Measurements from ENCODE around the gene DNAH12. TPM values are rescaled to one million over a fixed set of nuclear protein-coding genes. Genes with fewer than 3 reads are reported as not detected.

The DNAH12 gene
- total and polyA plus RNA-seq, 10 of the 15 experiments (the other 5 are each of a cell fraction or from before 2014, with no cell fraction given): under 0.01 to 0.35 (median 0.08) TPM

DNA sequence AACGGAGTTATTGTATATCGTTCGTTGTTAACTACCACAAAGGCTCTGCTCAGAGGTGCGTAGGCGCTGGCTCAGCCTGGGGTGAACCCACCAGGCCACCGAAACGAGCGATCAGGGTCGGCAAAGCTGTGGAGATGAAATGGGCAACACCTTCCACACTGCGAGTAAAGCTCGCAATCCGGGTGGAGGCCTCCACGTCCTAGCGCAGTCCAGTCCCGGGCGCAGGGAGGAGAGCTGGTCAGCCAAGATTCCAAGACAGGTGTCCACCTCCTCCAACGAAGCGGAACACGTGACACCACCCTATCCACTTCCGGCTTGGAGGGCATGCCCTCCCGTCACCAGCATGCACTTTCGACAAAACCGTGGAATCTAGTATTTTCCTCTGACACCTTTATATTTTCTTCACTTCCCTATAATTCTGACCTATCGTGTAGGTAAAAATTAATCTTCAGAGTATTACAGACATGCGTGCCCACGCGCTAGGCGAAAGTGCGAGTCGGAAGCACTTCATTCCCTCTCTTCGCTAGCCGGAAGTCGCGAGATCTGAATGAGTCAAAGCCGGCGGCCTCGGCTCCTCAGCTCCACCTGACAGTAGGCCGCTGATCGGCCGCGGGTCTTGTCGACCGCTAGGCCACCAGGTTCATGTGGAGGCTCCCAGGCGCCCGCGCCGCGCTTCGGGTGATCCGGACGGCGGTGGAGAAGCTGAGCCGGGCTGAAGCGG lies 11.8 kb upstream of the DNAH12 start, which contains the start of gene PDE12:
TSS of gene PDE12 (plus strand) at position 537 of the 721 bp plus-strand sequence. CDS start at position 643, 106 bp downstream.
- peak within 1 kb of the TSS; percentile 76 for H3K4me3 ChIP-seq
- H3K4me1 ChIP-seq (ENCODE audit: control insufficient read depth, insufficient read depth, low read length): no peaks in the 10 kb centered on the region; the same call in none of the 2 replicates
- FAIRE-seq (peak; percentile 79), DNase-seq (ENCODE audit: low read depth, low spot score) (peak; percentile 95), ATAC-seq (peak; percentile 92)
- H3K9me3 ChIP-seq (replicated peaks; ENCODE audit: control insufficient read depth, insufficient read depth, low read length): no peaks in the 10 kb centered on the region
- RAD21 ChIA-PET (ENCODE audit: unreplicated experiment): interaction anchor here (0.5 to 3.7 kb wide), 7 partner anchors 41 to 384 kb away, joined by 3 to 22 read pairs (median 4); partner anchors contain the start of genes ARF4 and DENND6A
- H4K20me1 ChIP-seq (ENCODE audit: control insufficient read depth, insufficient read depth): no peaks in the 10 kb centered on the region
- H3K27me3 ChIP-seq (replicated peaks in 1 of 2; ENCODE audit: control insufficient read depth in 2 of 2, insufficient read depth in 2 of 2, low read length in 1 of 2): no peaks in the 10 kb centered on the region
- peak within 1 kb of the TSS; percentile 85 for H3K4me2 ChIP-seq (ENCODE audit: control insufficient read depth, insufficient read depth)
- peaks cover 55% of the 10 kb centered on the region for H3K79me2 ChIP-seq (ENCODE audit: control insufficient read depth, insufficient read depth, low read length)
- CTCF ChIA-PET: interaction anchor here (0.7 to 1.6 kb wide), 7 partner anchors 12 to 328 kb away, joined by 3 to 7 read pairs (median 4); partner anchors contain the start of genes APPL1 and ARF4
- POLR2A ChIA-PET: interaction anchor here (0.6 to 5.5 kb wide), 7 partner anchors 10 to 270 kb away, joined by 3 to 36 read pairs (median 4); partner anchors contain the start of gene ARF4
- in situ Hi-C loops (cut with MboI): no loop called here
- peak within 1 kb of the TSS; percentile 100 for H2AFZ ChIP-seq (ENCODE audit: control insufficient read depth, low read depth, low read length)
- no TSS peak for BruUV-seq (replicated peaks)
- H3K27ac ChIP-seq (ENCODE audit: control insufficient read depth, insufficient read depth): peak within 1 kb of the TSS; percentile 99
- H3K9ac ChIP-seq (ENCODE audit: control insufficient read depth, insufficient read depth, low read length): peak within 1 kb of the TSS; percentile 96
- H3K36me3 ChIP-seq (ENCODE audit: control insufficient read depth in 2 of 2, insufficient read depth in 2 of 2, low read length in 1 of 2): peaks cover 0 to 13% of the 10 kb centered on the region in 2 experiments; a peak in 2 of 4 replicates
- SMC1A ChIA-PET (ENCODE audit: uncharacterized antibody, unreplicated experiment): interaction anchor here (0.8 to 2.6 kb wide), 6 partner anchors 41 to 328 kb away, joined by 4 to 14 read pairs (median 6); partner anchors contain the start of gene ARF4
- under 1% methylated on average over 54 of the region's 54 CpGs for WGBS (ENCODE audit: insufficient coverage, insufficient replicate concordance, low lambda C conversion rate, missing lambda C conversion rate)
- intact Hi-C loops (cut with micrococcal nuclease; ENCODE audit: unreplicated experiment): loop anchor here (2.0 to 5.0 kb wide), 2 partner anchors 41 to 136 kb away; partner anchors contain the start of genes ARF4 and DENND6A
- TF ChIP-seq, protein P1, sequence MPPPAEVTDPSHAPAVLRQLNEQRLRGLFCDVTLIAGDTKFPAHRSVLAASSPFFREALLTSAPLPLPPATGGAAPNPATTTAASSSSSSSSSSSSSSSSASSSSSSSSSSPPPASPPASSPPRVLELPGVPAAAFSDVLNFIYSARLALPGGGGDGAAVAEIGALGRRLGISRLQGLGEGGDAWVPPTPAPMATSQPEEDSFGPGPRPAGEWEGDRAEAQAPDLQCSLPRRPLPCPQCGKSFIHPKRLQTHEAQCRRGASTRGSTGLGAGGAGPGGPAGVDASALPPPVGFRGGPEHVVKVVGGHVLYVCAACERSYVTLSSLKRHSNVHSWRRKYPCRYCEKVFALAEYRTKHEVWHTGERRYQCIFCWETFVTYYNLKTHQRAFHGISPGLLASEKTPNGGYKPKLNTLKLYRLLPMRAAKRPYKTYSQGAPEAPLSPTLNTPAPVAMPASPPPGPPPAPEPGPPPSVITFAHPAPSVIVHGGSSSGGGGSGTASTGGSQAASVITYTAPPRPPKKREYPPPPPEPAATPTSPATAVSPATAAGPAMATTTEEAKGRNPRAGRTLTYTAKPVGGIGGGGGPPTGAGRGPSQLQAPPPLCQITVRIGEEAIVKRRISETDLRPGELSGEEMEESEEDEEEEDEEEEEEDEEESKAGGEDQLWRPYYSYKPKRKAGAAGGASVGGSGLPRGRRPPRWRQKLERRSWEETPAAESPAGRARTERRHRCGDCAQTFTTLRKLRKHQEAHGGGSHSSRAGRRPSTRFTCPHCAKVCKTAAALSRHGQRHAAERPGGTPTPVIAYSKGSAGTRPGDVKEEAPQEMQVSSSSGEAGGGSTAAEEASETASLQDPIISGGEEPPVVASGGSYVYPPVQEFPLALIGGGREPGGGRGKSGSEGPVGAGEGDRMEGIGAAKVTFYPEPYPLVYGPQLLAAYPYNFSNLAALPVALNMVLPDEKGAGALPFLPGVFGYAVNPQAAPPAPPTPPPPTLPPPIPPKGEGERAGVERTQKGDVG (CRISPR knock-in tag; IDR thresholded peaks at IDR 0.05): no peak
- peak; percentile 82 for TF ChIP-seq SIN3A (IDR thresholded peaks at IDR 0.05; ENCODE audit: low read depth, low read length)
- no peak; the same call in 1 of the 2 replicates for TF ChIP-seq WRNIP1 (IDR thresholded peaks at IDR 0.05; ENCODE audit: borderline replicate concordance, low read depth, low read length)
- peak; percentile 89 for TF ChIP-seq ATF7 (IDR thresholded peaks at IDR 0.05; ENCODE audit: low read depth)
- TF ChIP-seq STAT3 (IDR thresholded peaks at IDR 0.05; ENCODE audit: low read depth, low read length): no peak
- TF ChIP-seq, protein P2, sequence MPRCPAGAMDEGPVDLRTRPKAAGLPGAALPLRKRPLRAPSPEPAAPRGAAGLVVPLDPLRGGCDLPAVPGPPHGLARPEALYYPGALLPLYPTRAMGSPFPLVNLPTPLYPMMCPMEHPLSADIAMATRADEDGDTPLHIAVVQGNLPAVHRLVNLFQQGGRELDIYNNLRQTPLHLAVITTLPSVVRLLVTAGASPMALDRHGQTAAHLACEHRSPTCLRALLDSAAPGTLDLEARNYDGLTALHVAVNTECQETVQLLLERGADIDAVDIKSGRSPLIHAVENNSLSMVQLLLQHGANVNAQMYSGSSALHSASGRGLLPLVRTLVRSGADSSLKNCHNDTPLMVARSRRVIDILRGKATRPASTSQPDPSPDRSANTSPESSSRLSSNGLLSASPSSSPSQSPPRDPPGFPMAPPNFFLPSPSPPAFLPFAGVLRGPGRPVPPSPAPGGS (IDR thresholded peaks at IDR 0.05; ENCODE audit: borderline replicate concordance, insufficient read depth, low read depth, low read length, poor library complexity, severe bottlenecking): no peak
- TF ChIP-seq NRF1 (conservative IDR thresholded peaks at IDR 0.05; ENCODE audit: low read depth, low read length): no peak
- TF ChIP-seq, protein P3, sequence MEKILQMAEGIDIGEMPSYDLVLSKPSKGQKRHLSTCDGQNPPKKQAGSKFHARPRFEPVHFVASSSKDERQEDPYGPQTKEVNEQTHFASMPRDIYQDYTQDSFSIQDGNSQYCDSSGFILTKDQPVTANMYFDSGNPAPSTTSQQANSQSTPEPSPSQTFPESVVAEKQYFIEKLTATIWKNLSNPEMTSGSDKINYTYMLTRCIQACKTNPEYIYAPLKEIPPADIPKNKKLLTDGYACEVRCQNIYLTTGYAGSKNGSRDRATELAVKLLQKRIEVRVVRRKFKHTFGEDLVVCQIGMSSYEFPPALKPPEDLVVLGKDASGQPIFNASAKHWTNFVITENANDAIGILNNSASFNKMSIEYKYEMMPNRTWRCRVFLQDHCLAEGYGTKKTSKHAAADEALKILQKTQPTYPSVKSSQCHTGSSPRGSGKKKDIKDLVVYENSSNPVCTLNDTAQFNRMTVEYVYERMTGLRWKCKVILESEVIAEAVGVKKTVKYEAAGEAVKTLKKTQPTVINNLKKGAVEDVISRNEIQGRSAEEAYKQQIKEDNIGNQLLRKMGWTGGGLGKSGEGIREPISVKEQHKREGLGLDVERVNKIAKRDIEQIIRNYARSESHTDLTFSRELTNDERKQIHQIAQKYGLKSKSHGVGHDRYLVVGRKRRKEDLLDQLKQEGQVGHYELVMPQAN (conservative IDR thresholded peaks at IDR 0.05): peak; percentile 91
- 0 out of 2 replicates have a peak, but pooled peaks have one; percentile 41 for TF ChIP-seq MEF2A (IDR thresholded peaks at IDR 0.05; ENCODE audit: insufficient read depth, low read depth, low read length)
- TF ChIP-seq NR2C2 (IDR thresholded peaks at IDR 0.05; ENCODE audit: borderline replicate concordance, control insufficient read depth, insufficient read length, low read depth): no peak
- TF ChIP-seq FOXK2 (IDR thresholded peaks at IDR 0.05): no peak
- TF ChIP-seq ZZZ3 (IDR thresholded peaks at IDR 0.05; ENCODE audit: control insufficient read depth, insufficient read length, low read depth): no peak
- TF ChIP-seq, protein P4, sequence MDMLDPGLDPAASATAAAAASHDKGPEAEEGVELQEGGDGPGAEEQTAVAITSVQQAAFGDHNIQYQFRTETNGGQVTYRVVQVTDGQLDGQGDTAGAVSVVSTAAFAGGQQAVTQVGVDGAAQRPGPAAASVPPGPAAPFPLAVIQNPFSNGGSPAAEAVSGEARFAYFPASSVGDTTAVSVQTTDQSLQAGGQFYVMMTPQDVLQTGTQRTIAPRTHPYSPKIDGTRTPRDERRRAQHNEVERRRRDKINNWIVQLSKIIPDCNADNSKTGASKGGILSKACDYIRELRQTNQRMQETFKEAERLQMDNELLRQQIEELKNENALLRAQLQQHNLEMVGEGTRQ (IDR thresholded peaks at IDR 0.05; ENCODE audit: borderline replicate concordance, low read depth, low read length): peak; percentile 88
- peak; percentile 76 for TF ChIP-seq MEF2B (IDR thresholded peaks at IDR 0.05; ENCODE audit: partially characterized antibody, poor library complexity, severe bottlenecking)
